ENCODE measurements around the gene LMX1A.

- TF ChIP-seq POU6F1 (CRISPR knock-in tag; IDR thresholded peaks at IDR 0.05; ENCODE audit: borderline replicate concordance, low read depth) = no peak
- no peak for TF ChIP-seq CREB5 (CRISPR knock-in tag; IDR thresholded peaks at IDR 0.05; ENCODE audit: low read depth)
- TF ChIP-seq PATZ1 (CRISPR knock-in tag; IDR thresholded peaks at IDR 0.05; ENCODE audit: borderline replicate concordance) = no peak
- no peak for TF ChIP-seq BACH2 (CRISPR knock-in tag; IDR thresholded peaks at IDR 0.05; ENCODE audit: borderline replicate concordance)
- no peak for TF ChIP-seq OSR1 (CRISPR knock-in tag; IDR thresholded peaks at IDR 0.05)
- no peak for TF ChIP-seq TSHZ2 (CRISPR knock-in tag; IDR thresholded peaks at IDR 0.05)
Observed at GRCh38 chr1:165369255-165369848, 12.8 kb upstream of the LMX1A start.
